A549 (cell line): ENCODE data around the gene NXN. TPM values are rescaled to one million over a fixed set of nuclear protein-coding genes. Genes with fewer than 3 reads are reported as not detected.
"Not testable (repeated sequence)": the region's sequence is repeated elsewhere in the genome, so short reads cannot be mapped to it uniquely, and the experiment has no call there.

ENCODE experiments used
- ATAC-seq, 2 experiments: fragments of 200-7000 bp in 1 of 2; fragments of >200 bp in 1 of 2; cut with Nextera tagmentation in 1 of 2; cut with Tn5 transposase in 1 of 2; 3 replicates each; pipeline versions ENCODE4 v1.8.0 to v1.9.1; 2018 to 2020; ENCODE audit warnings: mild to moderate bottlenecking in 1 of 2, moderate library complexity in 1 of 2
- CTCF ChIA-PET: fragments of 300-600 bp; sonication (Branson Sonifier 250); formaldehyde crosslinking; extraction: SDS; loops from one replicate; lab custom pipeline; 2021; ENCODE audit warnings: antibody characterized with exemption, inconsistent platforms; lab: Yijun Ruan, JAX
- POLR2A ChIA-PET: fragments of 350-600 bp; formaldehyde crosslinking; extraction: SDS; loops from one replicate; lab custom pipeline; 2021; ENCODE audit warnings: antibody characterized with exemption, inconsistent platforms; lab: Yijun Ruan, JAX
- DNase-seq, 2 experiments: peaks; one replicate each; pipeline versions ENCODE4 v3.0.0 to v3.0.0-alpha.2; 2011 to 2016; ENCODE audit warnings: low read depth in 1 of 2, low spot score in 1 of 2
- FAIRE-seq: peaks from 2 replicates; lab custom pipeline; 2011; peaks lifted over from hg19 to GRCh38; lab: Jason Lieb, UNC
- H3K27ac ChIP-seq, 2 experiments: fragments of >200 bp; sonication (Bioruptor Twin); formaldehyde crosslinking; 3 replicates each; pipeline ENCODE4 v1.5.1; 2016 to 2017
- H3K4me1 ChIP-seq: fragments of >200 bp; sonication (Bioruptor Twin); formaldehyde crosslinking; 3 replicates; pipeline ENCODE4 v1.6.1; 2016
- H3K4me2 ChIP-seq: fragments of >200 bp; sonication (Bioruptor Twin); formaldehyde crosslinking; 3 replicates; pipeline ENCODE4 v1.6.1; 2016
- H3K4me3 ChIP-seq: fragments of >200 bp; sonication (Bioruptor Twin); formaldehyde crosslinking; 3 replicates; pipeline ENCODE4 v1.5.1; 2016
- H3K9me3 ChIP-seq: fragments of >200 bp; sonication (Bioruptor Twin); formaldehyde crosslinking; 3 replicates; pipeline ENCODE4 v1.6.1; 2016
- CBX8 ChIP-seq: fragments of 200-600 bp; sonication (generic); IDR thresholded peaks from 2 replicates; pipeline ENCODE4 v1.6.1; 2016
- CEBPB ChIP-seq, 2 experiments: fragments of >200 bp in 1 of 2; sonication (Bioruptor Twin) in 1 of 2; formaldehyde crosslinking in 1 of 2; IDR thresholded peaks; 2 replicates each; pipeline ENCODE4 v1.6.1; 2012 to 2016
- EHF ChIP-seq: fragments of 250-450 bp; sonication (Bioruptor Pico); IDR thresholded peaks from 2 replicates; pipeline ENCODE4 v1.5.0; 2020; ENCODE audit warnings: mild to moderate bottlenecking
- EHMT2 ChIP-seq: fragments of 200-600 bp; sonication (generic); IDR thresholded peaks from 2 replicates; pipeline ENCODE4 v1.6.1; 2016; ENCODE audit warnings: antibody characterized with exemption, low read depth, mild to moderate bottlenecking, moderate library complexity
- EP300 ChIP-seq, 2 experiments: fragments of >200 bp; sonication (Bioruptor Twin); formaldehyde crosslinking; IDR thresholded peaks; 2 replicates in 1 of 2; 3 replicates in 1 of 2; pipeline ENCODE4 v1.6.1; 2016 to 2017
- ESRRA ChIP-seq: fragments of 150-350 bp; IDR thresholded peaks from 2 replicates; pipeline ENCODE4 v1.6.1; 2014; ENCODE audit warnings: mild to moderate bottlenecking, low read length, borderline replicate concordance
- HOXB13 ChIP-seq: fragments of 250-450 bp; sonication (Bioruptor Pico); IDR thresholded peaks from 2 replicates; pipeline ENCODE4 v1.5.0; 2020; ENCODE audit warnings: low read depth, mild to moderate bottlenecking, moderate library complexity
- JUN ChIP-seq, 2 experiments: fragments of >200 bp; sonication (Bioruptor Twin); formaldehyde crosslinking; IDR thresholded peaks; 2 replicates in 1 of 2; 3 replicates in 1 of 2; pipeline ENCODE4 v1.6.1; 2016 to 2017
- KDM1A ChIP-seq: fragments of 200-600 bp; sonication (generic); IDR thresholded peaks from 2 replicates; pipeline ENCODE4 v1.6.1; 2016; ENCODE audit warnings: low read depth, mild to moderate bottlenecking
- MAZ ChIP-seq: fragments of 150-350 bp; IDR thresholded peaks from 2 replicates; pipeline ENCODE4 v1.6.1; 2014; ENCODE audit warnings: antibody characterized with exemption, low read depth, low read length, borderline replicate concordance
- NR3C1 ChIP-seq: fragments of >200 bp; sonication (Bioruptor Twin); formaldehyde crosslinking; IDR thresholded peaks from 3 replicates; pipeline ENCODE4 v1.6.1; 2017
- PHF8 ChIP-seq: fragments of 200-600 bp; sonication (generic); IDR thresholded peaks from 2 replicates; pipeline ENCODE4 v1.6.1; 2016; ENCODE audit warnings: low read depth, mild to moderate bottlenecking, antibody characterized with exemption, moderate library complexity, borderline replicate concordance
- POLR2A ChIP-seq: IDR thresholded peaks from 2 replicates; pipeline ENCODE4 v1.6.1; 2012; ENCODE audit warnings: mild to moderate bottlenecking, low read length
- POLR2AphosphoS2 ChIP-seq: conservative IDR thresholded peaks from 2 replicates; pipeline ENCODE4 v1.6.1; 2012; ENCODE audit warnings: low read length, improper control_type of control experiment, inconsistent platforms
- RAD21 ChIP-seq, 2 experiments: fragments of >200 bp in 1 of 2; sonication (Bioruptor Twin) in 1 of 2; formaldehyde crosslinking in 1 of 2; IDR thresholded peaks in 1 of 2; conservative IDR thresholded peaks in 1 of 2; 2 replicates in 1 of 2; 3 replicates in 1 of 2; pipeline ENCODE4 v1.6.1; 2012 to 2018; ENCODE audit warnings: inconsistent platforms in 1 of 2
- REST ChIP-seq: fragments of 200-600 bp; sonication (generic); IDR thresholded peaks from 2 replicates; pipeline ENCODE4 v1.6.1; 2016; ENCODE audit warnings: antibody characterized with exemption, mild to moderate bottlenecking, moderate library complexity
- TFCP2L1 ChIP-seq: fragments of 250-450 bp; sonication (Bioruptor Pico); IDR thresholded peaks from 2 replicates; pipeline ENCODE4 v1.5.0; 2021; ENCODE audit warnings: mild to moderate bottlenecking
- ZNF302 ChIP-seq: fragments of 250-450 bp; sonication (Bioruptor Pico); IDR thresholded peaks from 2 replicates; pipeline ENCODE4 v1.9.0; 2021; ENCODE audit warnings: inconsistent platforms, mild to moderate bottlenecking, moderate library complexity
- WGBS: methylation state at CpG from one replicate; pipeline ENCODE4 v1.1.6; 2017; ENCODE audit errors: missing lambda C conversion rate; 5-methylcytosine and 5-hydroxymethylcytosine counted together
- polyA plus RNA-seq, 4 experiments: library from polyadenylated mRNA; depleted of rRNA in 3 of 4; stranded (reverse); fragments of >200 nt; fragmentation: RNase III in 1 of 4; extraction: RNeasy Plus Mini Kit Qiagen cat#74134 plus additional on column Dnase treatment in 1 of 4; gene quantifications; 2 replicates in 3 of 4; 3 replicates in 1 of 4; pipeline ENCODE4 v1.2.3, GENCODE V29; 2011 to 2017

The NXN gene
- polyA plus RNA-seq, 2 of the 4 experiments (the other 2 are of a cell fraction), result 24.6 to 31.1 TPM

- not testable (repeated sequence) for FAIRE-seq, H3K9me3 ChIP-seq, H3K4me3 ChIP-seq, DNase-seq, H3K4me2 ChIP-seq, H3K4me1 ChIP-seq, H3K27ac ChIP-seq, ATAC-seq
- 0 out of 2 replicates have a peak, but pooled peaks have one; percentile 10 for TF ChIP-seq KDM1A
- TF ChIP-seq REST, result peak; percentile 21; the same call in 1 of the 2 replicates
- ChIA-PET POLR2A (interaction anchor here (1.4 kb wide), 1 partner anchor 26 kb away, joined by 5 read pairs; the partner anchor contains the start of gene GLOD4), CTCF (interaction anchor here (1.0 to 6.1 kb wide), 4 partner anchors 10 to 242 kb away, joined by 3 to 41 read pairs (median 20); partner anchors contain the start of genes NXN and TIMM22)
- WGBS, result 96% methylated on average over 9 of the region's 9 CpGs
Measured at GRCh38 chr17:755319-755961, 224.1 kb downstream of the NXN start.

- no peak overlapping the region for H3K4me3 ChIP-seq
- H3K9me3 ChIP-seq, result no peaks in the 10 kb centered on the region
- no peak for DNase-seq
- TF ChIP-seq PHF8 (no peak), EP300 (IDR thresholded peaks at IDR 0.05) (no peak), CEBPB (IDR thresholded peaks at IDR 0.05) (no peak), MAZ (no peak), TFCP2L1 (CRISPR knock-in tag) (no peak), EHMT2 (no peak), ESRRA (no peak), NR3C1 (no peak)
- TF ChIP-seq, all 56 proteins: peak for 0
- ATAC-seq (no peak), FAIRE-seq (no peak)
- 83% methylated on average over 13 of the region's 13 CpGs for WGBS
- no peak overlapping the region for H3K4me2 ChIP-seq
- ChIA-PET POLR2A (interaction anchor here (1.4 kb wide), 1 partner anchor 28 kb away, joined by 6 read pairs; the partner anchor contains the start of genes GLOD4 and MRM3), CTCF (interaction anchor here (1.0 to 6.1 kb wide), 15 partner anchors 8 to 603 kb away, joined by 3 to 41 read pairs (median 6); partner anchors contain the start of genes GLOD4, MRM3, NXN and TIMM22)
- H3K4me1 ChIP-seq, result peaks cover 10% of the 10 kb centered on the region
- no peak overlapping the region for H3K27ac ChIP-seq
Measured at GRCh38 chr17:753418-753817, 226.2 kb downstream of the NXN start.

GRCh38 chr17:752620-753219, 226.9 kb downstream of the NXN start:
- DNase-seq (peak; percentile 45 to 48), FAIRE-seq (no peak), ATAC-seq (peak; percentile 14 to 48; a peak in 5 of 6 replicates)
- peak overlapping the region; percentile 97 for H3K4me3 ChIP-seq
- TF ChIP-seq HOXB13 (CRISPR knock-in tag), result no peak
- TF ChIP-seq POLR2AphosphoS2, result no peak
- TF ChIP-seq CBX8, result no peak
- TF ChIP-seq POLR2A, result no peak
- TF ChIP-seq JUN (IDR thresholded peaks at IDR 0.05), result no peak
- no peak for TF ChIP-seq RAD21 (conservative IDR thresholded peaks at IDR 0.05 in 1 of 2, IDR thresholded peaks at IDR 0.05 in 1 of 2)
- no peak for TF ChIP-seq ZNF302 (CRISPR knock-in tag)
- TF ChIP-seq EHF, result no peak
- 73% methylated on average over 32 of the region's 43 CpGs for WGBS
- no peaks in the 10 kb centered on the region for H3K9me3 ChIP-seq
- POLR2A ChIA-PET, result interaction anchor here (1.4 to 1.7 kb wide), 2 partner anchors 19 to 29 kb away, joined by 4 to 6 read pairs; partner anchors contain the start of genes GLOD4 and MRM3
- H3K4me2 ChIP-seq, result peak overlapping the region; percentile 96
- CTCF ChIA-PET, result interaction anchor here (0.6 to 6.1 kb wide), 26 partner anchors 9 to 602 kb away, joined by 3 to 41 read pairs (median 5); partner anchors contain the start of genes GLOD4, MRM3, NXN and TIMM22
- H3K4me1 ChIP-seq, result peaks cover 10% of the 10 kb centered on the region
- H3K27ac ChIP-seq, result peak overlapping the region; percentile 97 to 98
